ENCODE data around the gene FFAR3.
"Not testable (repeated sequence)": the region's sequence is repeated elsewhere in the genome, so short reads cannot be mapped to it uniquely, and the experiment has no call there.

FFAR3 gene

GRCh38 chr19:35397064-35397463, 38.8 kb downstream of the FFAR3 start:
- Histone ChIP-seq H3K4me2 (no peak overlapping the region), H3K4me1 (peaks cover 38% of the 10 kb centered on the region), H3K36me3 (no peaks in the 10 kb centered on the region), H3K27me3 (no peaks in the 10 kb centered on the region), H4K20me1 (no peaks in the 10 kb centered on the region), H3K27ac (no peak overlapping the region), H3K9me3 (no peaks in the 10 kb centered on the region), H3K9ac (no peak overlapping the region), H3K4me3 (no peak overlapping the region)
- no peak for TF ChIP-seq Cebpa-rat (IDR thresholded peaks at IDR 0.05)

GRCh38 chr19:35398570-35398969, 40.3 kb downstream of the FFAR3 start:
- Histone ChIP-seq H3K4me3 (no peak overlapping the region), H3K36me3 (no peaks in the 10 kb centered on the region), H3K4me2 (no peak overlapping the region), H3K4me1 (peaks cover 39% of the 10 kb centered on the region), H4K20me1 (no peaks in the 10 kb centered on the region), H3K9me3 (no peaks in the 10 kb centered on the region), H3K27me3 (no peaks in the 10 kb centered on the region), H3K9ac (no peak overlapping the region), H3K27ac (no peak overlapping the region)
- TF ChIP-seq Cebpa-rat (IDR thresholded peaks at IDR 0.05), result no peak

GRCh38 chr19:35399231-35399630, 41.0 kb downstream of the FFAR3 start:
- no peak for TF ChIP-seq Cebpa-rat (IDR thresholded peaks at IDR 0.05)
- Histone ChIP-seq H3K4me3 (no peak overlapping the region), H3K9ac (no peak overlapping the region), H3K9me3 (no peaks in the 10 kb centered on the region), H3K4me2 (peak overlapping the region; percentile 32; the same call in 1 of the 2 replicates), H3K36me3 (no peaks in the 10 kb centered on the region), H3K27ac (no peak overlapping the region), H4K20me1 (no peaks in the 10 kb centered on the region), H3K4me1 (peaks cover 35% of the 10 kb centered on the region), H3K27me3 (no peaks in the 10 kb centered on the region)

GRCh38 chr19:35399948-35400772, 41.9 kb downstream of the FFAR3 start:
- H4K20me1 ChIP-seq, result no peaks in the 10 kb centered on the region
- no peak overlapping the region for H3K27ac ChIP-seq
- no peak overlapping the region for H3K9ac ChIP-seq
- H3K4me2 ChIP-seq, result peak overlapping the region; percentile 32; the same call in 1 of the 2 replicates
- no peaks in the 10 kb centered on the region for H3K9me3 ChIP-seq
- no peaks in the 10 kb centered on the region for H3K27me3 ChIP-seq
- no peak overlapping the region for H3K4me3 ChIP-seq
- H3K4me1 ChIP-seq, result peaks cover 35% of the 10 kb centered on the region
- no peaks in the 10 kb centered on the region for H3K36me3 ChIP-seq
- TF ChIP-seq Cebpa-rat (IDR thresholded peaks at IDR 0.05), result no peak

- no peak overlapping the region for H3K9ac ChIP-seq
- H3K9me3 ChIP-seq, result no peaks in the 10 kb centered on the region
- no peak overlapping the region for H3K4me2 ChIP-seq
- no peaks in the 10 kb centered on the region for H4K20me1 ChIP-seq
- H3K36me3 ChIP-seq, result no peaks in the 10 kb centered on the region
- H3K4me1 ChIP-seq, result peaks cover 35% of the 10 kb centered on the region
- TF ChIP-seq Cebpa-rat (IDR thresholded peaks at IDR 0.05), result no peak
- H3K4me3 ChIP-seq, result no peak overlapping the region
- no peaks in the 10 kb centered on the region for H3K27me3 ChIP-seq
- no peak overlapping the region for H3K27ac ChIP-seq
These were observed 42.5 kb downstream of the FFAR3 start for GRCh38 chr19:35400773-35401100.

GRCh38 chr19:35401416-35401815, 43.2 kb downstream of the FFAR3 start:
- H3K27ac ChIP-seq, H4K20me1 ChIP-seq, H3K9me3 ChIP-seq, H3K36me3 ChIP-seq, H3K9ac ChIP-seq, H3K27me3 ChIP-seq, H3K4me3 ChIP-seq: not testable (repeated sequence)
- H3K4me2 ChIP-seq, result peak overlapping the region; percentile 26
- H3K4me1 ChIP-seq, result peaks cover 35% of the 10 kb centered on the region

GRCh38 chr19:35403116-35403760, 45.0 kb downstream of the FFAR3 start:
- no peak for TF ChIP-seq Cebpa-rat (IDR thresholded peaks at IDR 0.05)
- H3K4me3 ChIP-seq, result no peak overlapping the region
- H3K27me3 ChIP-seq, result no peaks in the 10 kb centered on the region
- H3K4me1 ChIP-seq, result peaks cover 35% of the 10 kb centered on the region
- no peak overlapping the region for H3K9ac ChIP-seq
- no peaks in the 10 kb centered on the region for H3K9me3 ChIP-seq
- no peak overlapping the region for H3K27ac ChIP-seq
- no peak overlapping the region for H3K4me2 ChIP-seq
- H4K20me1 ChIP-seq, result no peaks in the 10 kb centered on the region
- H3K36me3 ChIP-seq, result no peaks in the 10 kb centered on the region

- Histone ChIP-seq H3K4me1 (peaks cover 21% of the 10 kb centered on the region), H3K4me3 (no peak overlapping the region), H3K27me3 (no peaks in the 10 kb centered on the region), H3K9me3 (no peaks in the 10 kb centered on the region), H4K20me1 (no peaks in the 10 kb centered on the region), H3K9ac (no peak overlapping the region), H3K36me3 (no peaks in the 10 kb centered on the region), H3K4me2 (no peak overlapping the region), H3K27ac (no peak overlapping the region)
- TF ChIP-seq Cebpa-rat (IDR thresholded peaks at IDR 0.05), result no peak
These were observed 46.8 kb downstream of the FFAR3 start for GRCh38 chr19:35404879-35405622.

- Histone ChIP-seq H4K20me1 (no peaks in the 10 kb centered on the region), H3K9ac (no peak overlapping the region), H3K4me1 (peaks cover 4% of the 10 kb centered on the region), H3K27ac (no peak overlapping the region), H3K4me2 (no peak overlapping the region), H3K27me3 (no peaks in the 10 kb centered on the region), H3K4me3 (no peak overlapping the region), H3K9me3 (no peaks in the 10 kb centered on the region), H3K36me3 (no peaks in the 10 kb centered on the region)
- no peak for TF ChIP-seq Cebpa-rat (IDR thresholded peaks at IDR 0.05)
These were observed 49.4 kb downstream of the FFAR3 start for GRCh38 chr19:35407619-35408018.
